Spinal cord (tissue), 10 donors: ENCODE measurements around the gene THAP6. TPM values are rescaled to one million over a fixed set of nuclear protein-coding genes. Genes with fewer than 3 reads are reported as not detected.
"Not testable (repeated sequence)": the region's sequence is repeated elsewhere in the genome, so short reads cannot be mapped to it uniquely, and the experiment has no call there.

ENCODE experiments used
- DNase-seq, 6 donors: peaks; one replicate each; pipeline versions ENCODE4 v3.0.0 to v3.0.0-alpha.2; 2013 to 2015; ENCODE audit warnings: low spot score in 6 of 6, low read depth in 4 of 6
- H3K27ac ChIP-seq: one replicate; pipeline ENCODE4 v1.5.1; 2013; ENCODE audit warnings: low read depth, low read length, control low read depth
- H3K27me3 ChIP-seq: one replicate; pipeline ENCODE4 v1.6.1; 2013; ENCODE audit warnings: low read length; ENCODE audit not compliant: control insufficient read depth, insufficient read depth
- H3K36me3 ChIP-seq: one replicate; pipeline ENCODE4 v1.6.1; 2013; ENCODE audit warnings: low read length; ENCODE audit not compliant: control insufficient read depth, insufficient read depth
- H3K4me1 ChIP-seq: one replicate; pipeline ENCODE4 v1.6.1; 2013; ENCODE audit warnings: low read length; ENCODE audit not compliant: control insufficient read depth, insufficient read depth
- H3K4me3 ChIP-seq: one replicate; pipeline ENCODE4 v1.5.1; 2013; ENCODE audit warnings: low read depth, low read length, control low read depth
- H3K9me3 ChIP-seq: one replicate; pipeline ENCODE4 v1.6.1; 2013; ENCODE audit warnings: low read length; ENCODE audit not compliant: control insufficient read depth, insufficient read depth
- WGBS: methylation state at CpG from one replicate; pipeline ENCODE4 v1.1.5; 2013; ENCODE audit warnings: missing lambda C conversion rate; ENCODE audit not compliant: insufficient coverage; 5-methylcytosine and 5-hydroxymethylcytosine counted together
- polyA plus RNA-seq, 2 donors: library from polyadenylated mRNA; unstranded; fragments of 120-200 nt; gene quantifications; one replicate each; pipeline ENCODE4 v1.2.1, GENCODE V29; 2013; ENCODE audit not compliant: insufficient read length in 2 of 2
- total RNA-seq, 2 donors: library from RNA; depleted of rRNA in 1 of 2; stranded (reverse); fragments of 120-200 nt in 1 of 2; fragments of >200 nt in 1 of 2; gene quantifications; one replicate each; pipeline versions ENCODE4 v1.2.3 to v1.2.4, GENCODE V29; 2013 to 2014
- donor health status: healthy.

The THAP6 gene
- total and polyA plus RNA-seq, 4 donors = 17.8 to 21.5 (median 20.8) TPM

DNA sequence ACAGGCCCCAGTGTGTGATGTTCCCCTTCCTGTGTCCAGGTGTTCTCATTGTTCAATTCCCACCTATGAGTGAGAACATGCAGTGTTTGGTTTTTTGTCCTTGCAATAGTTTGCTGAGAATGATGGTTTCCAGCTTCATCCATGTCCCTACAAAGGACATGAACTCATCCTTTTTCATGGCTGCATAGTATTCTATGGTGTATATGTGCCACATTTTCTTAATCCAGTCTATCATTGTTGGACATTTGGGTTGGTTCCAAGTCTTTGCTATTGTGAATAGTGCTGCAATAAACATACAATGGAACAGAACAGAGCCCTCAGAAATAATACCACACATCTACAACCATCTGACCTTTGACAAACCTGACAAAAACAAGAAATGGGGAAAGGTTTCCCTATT, 19.7 kb downstream of the THAP6 start:
- H3K27ac ChIP-seq, H3K9me3 ChIP-seq, H3K4me1 ChIP-seq, DNase-seq, H3K4me3 ChIP-seq, H3K27me3 ChIP-seq, H3K36me3 ChIP-seq: not testable (repeated sequence)

GRCh38 chr4:75537308-75537707, 23.0 kb downstream of the THAP6 start:
- H3K36me3 ChIP-seq, H3K4me3 ChIP-seq, DNase-seq, H3K27ac ChIP-seq, H3K9me3 ChIP-seq, H3K27me3 ChIP-seq, H3K4me1 ChIP-seq: not testable (repeated sequence)
- 84% methylated on average over 4 of the region's 6 CpGs for WGBS

GRCh38 chr4:75542824-75543223, 28.6 kb downstream of the THAP6 start:
- Histone ChIP-seq H3K4me1 (no peaks in the 10 kb centered on the region), H3K4me3 (no peak overlapping the region), H3K9me3 (no peaks in the 10 kb centered on the region), H3K27me3 (no peaks in the 10 kb centered on the region), H3K36me3 (peaks cover 8% of the 10 kb centered on the region), H3K27ac (no peak overlapping the region)
- no peak for DNase-seq

GRCh38 chr4:75544220-75544619, 29.9 kb downstream of the THAP6 start:
- H3K27me3 ChIP-seq, H3K27ac ChIP-seq, H3K4me1 ChIP-seq, H3K9me3 ChIP-seq, DNase-seq, H3K36me3 ChIP-seq, H3K4me3 ChIP-seq: not testable (repeated sequence)
- 100% methylated on average over 6 of the region's 8 CpGs for WGBS

- Histone ChIP-seq H3K27ac (no peak overlapping the region), H3K27me3 (no peaks in the 10 kb centered on the region), H3K4me1 (no peaks in the 10 kb centered on the region), H3K9me3 (no peaks in the 10 kb centered on the region), H3K36me3 (peaks cover 8% of the 10 kb centered on the region), H3K4me3 (no peak overlapping the region)
- 94% methylated on average over 2 of the region's 3 CpGs for WGBS
- no peak for DNase-seq
Measured at GRCh38 chr4:75544870-75545269, 30.6 kb downstream of the THAP6 start.

- WGBS = 93% methylated on average over 5 of the region's 5 CpGs
- no peak for DNase-seq
- no peaks in the 10 kb centered on the region for H3K27me3 ChIP-seq
Measured at GRCh38 chr4:75545526-75545925, 31.3 kb downstream of the THAP6 start.

DNA sequence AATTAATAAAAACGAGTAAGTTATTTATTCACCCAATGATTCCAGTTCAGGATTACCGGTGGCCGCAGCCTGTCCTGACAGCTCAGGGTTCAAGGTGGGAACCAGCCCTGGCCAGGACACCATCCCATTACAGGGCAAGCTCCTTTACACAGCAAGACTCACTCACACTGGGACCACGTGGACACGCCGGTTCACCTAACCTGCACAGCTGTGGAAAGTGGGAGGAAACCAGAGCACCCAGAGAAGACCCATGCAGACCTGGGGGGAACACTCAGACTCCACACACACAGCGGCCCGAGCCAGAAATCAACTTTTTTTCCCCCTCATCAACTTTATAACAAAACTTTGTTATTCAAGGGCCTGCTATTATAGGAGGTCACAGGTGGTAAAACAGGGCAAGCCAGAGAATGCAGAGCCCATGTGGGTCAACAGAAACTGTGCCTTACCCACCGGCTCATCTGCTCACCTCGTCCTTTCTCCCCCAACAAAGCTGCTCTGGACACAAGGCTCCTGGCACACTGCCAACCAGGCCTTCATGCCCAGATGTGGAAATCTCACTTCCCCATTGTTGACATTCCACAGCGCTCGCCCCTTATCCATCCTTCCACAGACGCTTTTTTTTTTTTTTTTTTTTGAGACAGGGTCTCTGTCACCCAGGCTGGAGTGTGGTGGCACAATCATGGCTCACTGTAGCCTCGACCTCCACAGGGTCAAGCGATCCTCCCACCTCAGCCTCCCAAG, 33.5 kb downstream of the THAP6 start:
- WGBS = 63% methylated on average over 7 of the region's 15 CpGs
- Histone ChIP-seq H3K4me3 (no peak overlapping the region), H3K4me1 (no peaks in the 10 kb centered on the region), H3K36me3 (peaks cover 8% of the 10 kb centered on the region), H3K9me3 (no peaks in the 10 kb centered on the region), H3K27me3 (no peaks in the 10 kb centered on the region), H3K27ac (no peak overlapping the region)
- peak in 1 of 6 donors; percentile 27 for DNase-seq

More at GRCh38 chr4:75545526-75545925, 31.3 kb downstream of the THAP6 start:
- Histone ChIP-seq H3K27ac (no peak overlapping the region), H3K4me1 (no peaks in the 10 kb centered on the region), H3K36me3 (peaks cover 8% of the 10 kb centered on the region), H3K4me3 (no peak overlapping the region), H3K9me3 (no peaks in the 10 kb centered on the region)

- peaks cover 8% of the 10 kb centered on the region for H3K36me3 ChIP-seq
- no peaks in the 10 kb centered on the region for H3K27me3 ChIP-seq
- 100% methylated on average over 2 of the region's 2 CpGs for WGBS
- DNase-seq = no peak
- H3K9me3 ChIP-seq = no peaks in the 10 kb centered on the region
- no peaks in the 10 kb centered on the region for H3K4me1 ChIP-seq
- no peak overlapping the region for H3K4me3 ChIP-seq
- no peak overlapping the region for H3K27ac ChIP-seq
Measured at GRCh38 chr4:75549019-75549418, 34.7 kb downstream of the THAP6 start.

GRCh38 chr4:75552452-75552851, 38.2 kb downstream of the THAP6 start:
- no peak for DNase-seq
- no peaks in the 10 kb centered on the region for H3K27me3 ChIP-seq
- no peaks in the 10 kb centered on the region for H3K4me1 ChIP-seq
- no peaks in the 10 kb centered on the region for H3K9me3 ChIP-seq
- H3K27ac ChIP-seq = no peak overlapping the region
- no peaks in the 10 kb centered on the region for H3K36me3 ChIP-seq
- H3K4me3 ChIP-seq = no peak overlapping the region

- DNase-seq = no peak
- Histone ChIP-seq H3K27me3 (no peaks in the 10 kb centered on the region), H3K36me3 (no peaks in the 10 kb centered on the region), H3K27ac (no peak within 1 kb of the TSS), H3K9me3 (no peaks in the 10 kb centered on the region), H3K4me1 (no peaks in the 10 kb centered on the region), H3K4me3 (no peak within 1 kb of the TSS)
- 50% methylated on average over 1 of the region's 9 CpGs for WGBS
Measured at GRCh38 chr4:75555294-75556164, 41.3 kb downstream of the THAP6 start, which contains the start of gene ODAPH. ODAPH (plus strand) TSS chr4:75556066; CDS start chr4:75556083, 17 bp downstream.
